ENCODE data around the gene PRKCA. TPM values are rescaled to one million over a fixed set of nuclear protein-coding genes. Genes with fewer than 3 reads are reported as not detected.
A peak's percentile ranks its signal among the peaks of the same experiment; 100 is the strongest.
"Not testable (repeated sequence)": the region's sequence is repeated elsewhere in the genome, so short reads cannot be mapped to it uniquely, and the experiment has no call there.

Gene PRKCA
- total and polyA plus RNA-seq, 2 of the 13 experiments (the other 11 are each of a cell fraction or from before 2014, with no cell fraction given): 18.5 to 21.5 TPM

DNA sequence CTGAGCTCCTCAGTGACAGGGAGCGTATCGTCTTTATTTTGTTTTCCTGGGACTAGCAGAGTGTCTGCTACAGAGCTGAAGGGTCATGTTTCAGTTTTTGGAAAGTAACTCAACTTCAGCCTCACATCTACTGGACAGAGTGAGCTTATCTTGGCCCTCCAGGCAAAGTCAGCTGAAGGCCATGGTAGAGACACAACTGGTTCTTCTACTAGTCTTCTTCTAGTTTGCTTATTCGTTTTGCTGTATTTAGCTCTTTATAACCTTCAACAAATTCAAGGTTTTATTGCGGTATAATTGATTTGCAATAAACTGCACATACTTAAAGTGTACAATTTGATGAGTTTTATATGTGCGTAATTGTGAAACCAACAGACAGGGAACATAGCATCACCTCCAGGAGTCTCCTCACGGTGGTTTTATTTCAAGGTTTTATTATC is 6.1 kb upstream of the PRKCA start (continued):
- TF ChIP-seq SMC3 (IDR thresholded peaks at IDR 0.05; ENCODE audit: low read length): no peak

GRCh38 chr17:66297443-66297842 is 5.0 kb upstream of the PRKCA start:
- WGBS (ENCODE audit: low lambda C conversion rate): 96% methylated on average over 9 of the region's 9 CpGs
- in situ Hi-C loops (cut with HindIII; ENCODE audit: extremely low pct_ligation_motif_present, low pct_unique_long_range_greater_than_20kb); H3K4me2 ChIP-seq (ENCODE audit: low read depth, low read length); CTCF ChIA-PET (ENCODE audit: low intra/inter-chr PET ratio, low total read pairs); H3K36me3 ChIP-seq (replicated peaks in 1 of 2; ENCODE audit: control insufficient read depth in 1 of 2, insufficient read depth in 2 of 2, low read length in 2 of 2); FAIRE-seq; ATAC-seq; BruUV-seq (replicated peaks); H3K4me3 ChIP-seq (replicated peaks in 1 of 3; ENCODE audit: insufficient read depth in 1 of 3, low read depth in 2 of 3, low read length in 3 of 3); H3K9ac ChIP-seq (ENCODE audit: insufficient read depth, low read depth, low read length); H4K20me1 ChIP-seq (ENCODE audit: insufficient read depth, low read length); DNase-seq (ENCODE audit: low spot score); H2AFZ ChIP-seq (ENCODE audit: low read length); POLR2A ChIA-PET; H3K79me2 ChIP-seq (ENCODE audit: insufficient read depth, low read length); intact Hi-C loops (cut with micrococcal nuclease; ENCODE audit: unreplicated experiment); H3K9me3 ChIP-seq (ENCODE audit: low read length); H3K27ac ChIP-seq (ENCODE audit: extremely low read length, insufficient read depth, low read length); H3K27me3 ChIP-seq (ENCODE audit: control insufficient read depth in 1 of 2, insufficient read depth in 2 of 2, low read length in 2 of 2): not testable (repeated sequence)
- peaks cover 16% of the 10 kb centered on the region for H3K4me1 ChIP-seq (ENCODE audit: insufficient read depth, low read length)

- Histone ChIP-seq H2AFZ (ENCODE audit: low read length) (no peak overlapping the region), H4K20me1 (ENCODE audit: insufficient read depth, low read length) (no peaks in the 10 kb centered on the region), H3K36me3 (replicated peaks in 1 of 2; ENCODE audit: control insufficient read depth in 1 of 2, insufficient read depth in 2 of 2, low read length in 2 of 2) (no peaks in the 10 kb centered on the region), H3K27me3 (ENCODE audit: control insufficient read depth in 1 of 2, insufficient read depth in 2 of 2, low read length in 2 of 2) (no peaks in the 10 kb centered on the region), H3K9ac (ENCODE audit: insufficient read depth, low read depth, low read length) (no peak overlapping the region), H3K4me1 (ENCODE audit: insufficient read depth, low read length) (peaks cover 13% of the 10 kb centered on the region), H3K27ac (ENCODE audit: extremely low read length, insufficient read depth, low read length) (no peak overlapping the region), H3K9me3 (ENCODE audit: low read length) (no peaks in the 10 kb centered on the region), H3K4me3 (replicated peaks in 1 of 3; ENCODE audit: insufficient read depth in 1 of 3, low read depth in 2 of 3, low read length in 3 of 3) (no peak overlapping the region), H3K4me2 (ENCODE audit: low read depth, low read length) (no peak overlapping the region), H3K79me2 (ENCODE audit: insufficient read depth, low read length) (peaks cover 13% of the 10 kb centered on the region)
- BruUV-seq (replicated peaks): no TSS peak
- no peak for DNase-seq (ENCODE audit: low spot score)
- intact Hi-C loops (cut with micrococcal nuclease; ENCODE audit: unreplicated experiment): loop anchor here (5.0 kb wide), 3 partner anchors 43 to 97 kb away; partner anchors contain the start of gene APOH
- WGBS (ENCODE audit: low lambda C conversion rate): 96% methylated on average over 4 of the region's 4 CpGs
- TF ChIP-seq YEATS4 (CRISPR knock-in tag; IDR thresholded peaks at IDR 0.05; ENCODE audit: borderline replicate concordance) (no peak), CEBPB (IDR thresholded peaks at IDR 0.05; ENCODE audit: borderline replicate concordance, low read depth, low read length) (peak; percentile 14; the same call in 1 of the 2 replicates)
- ChIA-PET CTCF (ENCODE audit: low intra/inter-chr PET ratio, low total read pairs) (no interaction called here), POLR2A (no interaction called here)
- in situ Hi-C loops (cut with HindIII; ENCODE audit: extremely low pct_ligation_motif_present, low pct_unique_long_range_greater_than_20kb): loop anchor here (10.0 kb wide), 1 partner anchor 115 kb away; no protein-coding TSS in a partner anchor
- no peak for ATAC-seq
- no peak for FAIRE-seq
Observed at GRCh38 chr17:66299711-66300110, 2.7 kb upstream of the PRKCA start.

All from HepG2 (cell line).